Activated CD8-positive, alpha-beta memory T cell treated with anti-CD3 and anti-CD28 coated beads for 48 hours (primary cell): Measurements from ENCODE around the gene ZNF569.
"Not testable (repeated sequence)": the region's sequence is repeated elsewhere in the genome, so short reads cannot be mapped to it uniquely, and the experiment has no call there.

Experiments used
- DNase-seq, 3 experiments: peaks; one replicate each; pipeline ENCODE4 v3.0.0-alpha.2; 2020; ENCODE audit warnings: low read depth in 2 of 3, low spot score in 2 of 3

ZNF569 gene

DNA sequence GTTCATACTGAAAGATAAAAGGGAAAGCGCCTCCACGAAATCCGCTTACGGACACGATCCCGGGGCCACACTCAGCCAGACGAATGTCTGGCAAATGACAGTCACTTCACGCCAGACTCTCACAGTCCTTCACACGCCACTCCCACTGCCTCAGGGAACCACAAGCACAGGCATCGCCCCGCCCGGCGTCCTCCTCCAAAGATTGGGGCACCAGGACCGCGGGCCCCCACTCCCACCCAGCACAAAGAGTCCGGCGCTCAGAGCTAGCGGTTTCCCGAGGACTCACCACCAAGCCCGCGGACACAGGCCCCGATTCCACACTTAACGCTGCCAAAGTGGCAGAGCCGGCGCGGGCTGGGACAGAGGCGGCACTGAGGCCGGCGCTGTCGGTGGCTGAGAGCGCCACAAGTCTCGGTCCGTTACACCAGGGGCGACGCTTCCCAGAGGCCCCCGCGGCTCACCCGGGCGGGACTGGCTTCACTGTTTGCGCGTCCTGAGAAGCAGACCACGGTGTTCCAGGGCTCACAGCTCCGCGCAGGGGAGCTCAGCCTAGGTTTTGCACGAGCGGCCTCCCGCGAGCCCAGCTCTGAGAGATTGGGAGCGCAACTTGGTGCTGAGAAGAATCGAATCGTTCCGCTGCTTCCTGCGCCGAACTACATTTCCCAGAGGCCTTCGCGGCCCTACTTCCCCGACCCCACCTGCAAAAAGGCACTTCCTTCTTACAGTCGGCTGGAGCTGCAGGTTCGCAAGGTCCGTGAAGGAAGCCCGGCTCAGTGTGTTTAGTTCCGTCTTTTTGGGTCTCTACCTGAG is at the start of gene ZNF569:
ZNF569 (minus strand) TSS at position 647 of the 810 bp plus-strand sequence. CDS start 22,523 bp downstream, outside the sequence.
- peak; percentile 60 to 71 (median 61) for DNase-seq

DNA sequence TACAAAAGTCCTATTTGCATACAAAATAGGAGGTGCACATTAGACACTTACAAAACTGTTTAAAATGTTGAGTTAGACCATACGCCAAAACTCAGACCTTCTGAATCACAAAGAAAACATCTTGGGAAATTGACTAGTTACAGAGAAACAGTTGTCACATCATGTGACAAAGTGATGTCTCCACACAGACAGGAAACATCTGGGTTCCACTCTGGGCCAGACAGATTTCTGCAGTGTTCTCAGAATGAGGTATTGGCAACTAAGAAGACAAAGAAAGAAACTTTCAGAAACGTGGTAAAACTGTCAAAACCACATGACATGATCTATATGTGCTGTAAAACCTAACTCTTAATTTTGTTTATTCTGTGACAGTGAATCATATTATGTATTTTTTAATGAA is 46.2 kb upstream of the ZNF569 start:
- DNase-seq: no peak

DNA sequence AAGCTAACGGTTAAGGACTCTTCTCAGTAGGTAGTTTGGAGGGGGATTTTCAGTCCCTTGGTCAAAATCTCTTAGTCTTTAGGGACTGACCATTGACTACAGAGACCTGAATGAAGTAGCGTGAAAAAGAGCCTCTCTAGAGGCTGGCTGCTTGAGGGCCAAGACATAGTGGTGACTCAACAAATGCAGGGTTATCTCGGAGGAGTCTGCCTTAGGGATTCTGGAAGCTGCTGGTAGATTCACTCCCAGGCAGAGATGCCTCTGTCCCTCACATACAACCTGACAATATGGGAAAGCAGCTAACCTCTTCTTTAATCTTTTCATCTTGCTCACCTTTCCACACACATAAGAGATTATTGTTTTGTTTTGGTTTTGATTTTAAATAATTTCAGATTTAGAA is 44.6 kb upstream of the ZNF569 start:
- no peak for DNase-seq

DNA sequence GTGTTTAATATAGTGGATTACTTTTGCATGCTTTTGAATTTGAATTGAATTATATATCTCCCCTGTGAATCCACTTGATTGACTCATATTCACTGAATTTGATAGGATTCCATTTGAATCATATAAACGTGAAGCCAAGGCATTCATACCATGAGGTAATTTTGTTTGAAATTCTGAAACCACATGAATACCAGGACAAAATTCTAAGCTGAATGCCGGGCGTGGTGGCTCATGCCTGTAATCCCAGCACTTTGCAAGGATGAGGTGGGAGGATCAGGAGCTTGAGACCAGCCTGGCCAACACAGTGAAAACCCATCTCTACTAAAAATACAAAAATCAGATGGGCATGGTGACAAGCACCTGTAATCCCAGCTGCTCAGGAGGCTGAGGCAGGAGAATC is 43.9 kb upstream of the ZNF569 start:
- no peak for DNase-seq

DNA sequence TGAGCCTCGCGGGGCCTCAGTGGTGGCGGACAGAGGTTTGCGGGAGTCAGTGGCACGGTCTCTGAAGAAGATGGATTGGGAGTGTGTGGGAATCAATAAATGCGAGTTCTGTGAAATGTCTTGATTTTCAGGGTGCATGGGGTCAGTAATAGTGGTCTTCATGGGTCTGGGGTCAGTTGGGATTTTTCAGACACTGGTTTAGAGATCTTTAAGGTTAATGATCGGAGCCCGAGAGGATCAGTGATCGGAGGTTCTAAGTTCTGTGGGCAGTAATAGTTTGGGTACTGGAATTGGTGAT is 39.9 kb upstream of the ZNF569 start:
- DNase-seq: no peak

DNA sequence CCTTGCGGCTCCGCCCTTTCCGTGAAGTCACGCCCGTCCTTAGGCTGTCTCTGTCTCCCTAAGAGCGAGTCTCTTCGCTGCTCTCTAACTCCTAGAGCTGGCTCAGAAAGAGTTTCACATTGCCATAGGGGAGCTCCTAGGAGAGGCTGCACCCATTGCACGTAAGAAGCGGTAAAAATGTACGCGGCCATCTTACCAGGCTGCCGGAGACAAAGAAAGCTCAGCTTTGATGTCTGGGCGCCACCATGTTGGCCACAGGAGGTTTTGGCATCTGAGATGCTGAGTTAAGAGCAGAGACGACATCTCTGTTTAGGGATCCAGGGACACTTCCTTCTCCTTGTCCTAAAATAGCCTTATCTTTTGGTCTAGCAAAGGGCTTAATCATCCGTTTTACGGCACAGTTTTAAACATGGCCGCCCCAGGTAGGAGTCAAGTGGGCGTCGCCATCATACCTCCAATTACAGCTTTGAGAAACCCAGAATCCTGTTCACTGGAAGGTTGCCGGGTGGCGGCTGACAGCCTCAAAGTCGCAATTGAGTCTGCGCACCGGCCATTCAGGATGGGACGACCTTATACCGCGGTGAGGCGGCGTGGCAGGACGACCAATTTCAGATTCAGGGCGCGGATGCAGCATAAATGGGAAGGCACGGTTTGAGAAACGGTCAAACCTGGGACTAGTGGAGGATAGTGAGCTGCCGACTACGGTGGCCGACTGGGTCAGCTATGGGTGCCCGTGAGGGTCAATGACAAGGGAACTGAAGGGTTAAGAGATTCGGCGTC is 39.3 kb upstream of the ZNF569 start, which contains the start of gene ZNF793:
ZNF793 (plus strand) TSS at position 553 of the 780 bp plus-strand sequence. CDS start 16,501 bp downstream, outside the sequence.
- DNase-seq: peak; percentile 26 to 75 (median 49)

DNA sequence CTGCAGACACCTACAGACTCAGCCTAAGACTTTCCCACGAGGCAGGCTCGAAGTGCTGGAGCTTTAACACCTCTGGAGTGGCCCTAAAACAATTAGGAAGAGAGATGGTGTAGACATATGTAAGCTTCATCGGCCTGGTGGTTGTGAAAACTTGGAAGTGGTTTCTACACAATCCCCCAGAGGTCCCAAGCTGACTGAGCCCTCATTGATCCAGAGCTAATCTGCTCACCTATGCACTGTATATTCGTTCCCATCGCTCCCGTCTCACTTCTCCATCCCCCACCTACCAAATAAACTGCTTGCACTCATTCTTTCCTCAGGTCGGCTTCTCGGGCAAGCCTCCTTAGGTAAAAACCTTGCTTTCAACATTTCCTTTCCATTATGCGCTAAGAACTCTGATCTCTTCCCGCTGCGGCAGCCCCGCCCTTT is 38.7 kb upstream of the ZNF569 start:
- DNase-seq: no peak

DNA sequence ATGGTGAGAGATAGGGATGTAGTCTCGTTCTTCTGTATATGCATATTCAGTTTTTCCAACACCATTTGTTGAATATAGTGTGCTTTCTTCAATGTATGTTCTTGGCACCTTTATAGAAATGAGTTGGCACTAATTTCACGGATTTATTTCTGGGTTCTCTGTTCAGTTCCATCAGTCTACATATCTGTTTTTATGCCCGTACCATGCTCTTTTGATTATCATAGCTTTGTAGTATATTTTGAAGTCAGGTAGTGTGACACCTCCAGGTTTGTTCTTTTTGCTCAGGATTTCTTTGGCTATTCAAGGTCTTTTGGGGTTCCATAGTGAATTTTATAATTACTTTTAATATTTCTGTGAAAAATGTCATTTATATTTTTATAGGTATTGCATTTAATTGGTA is 25.0 kb upstream of the ZNF569 start:
- no peak for DNase-seq

DNA sequence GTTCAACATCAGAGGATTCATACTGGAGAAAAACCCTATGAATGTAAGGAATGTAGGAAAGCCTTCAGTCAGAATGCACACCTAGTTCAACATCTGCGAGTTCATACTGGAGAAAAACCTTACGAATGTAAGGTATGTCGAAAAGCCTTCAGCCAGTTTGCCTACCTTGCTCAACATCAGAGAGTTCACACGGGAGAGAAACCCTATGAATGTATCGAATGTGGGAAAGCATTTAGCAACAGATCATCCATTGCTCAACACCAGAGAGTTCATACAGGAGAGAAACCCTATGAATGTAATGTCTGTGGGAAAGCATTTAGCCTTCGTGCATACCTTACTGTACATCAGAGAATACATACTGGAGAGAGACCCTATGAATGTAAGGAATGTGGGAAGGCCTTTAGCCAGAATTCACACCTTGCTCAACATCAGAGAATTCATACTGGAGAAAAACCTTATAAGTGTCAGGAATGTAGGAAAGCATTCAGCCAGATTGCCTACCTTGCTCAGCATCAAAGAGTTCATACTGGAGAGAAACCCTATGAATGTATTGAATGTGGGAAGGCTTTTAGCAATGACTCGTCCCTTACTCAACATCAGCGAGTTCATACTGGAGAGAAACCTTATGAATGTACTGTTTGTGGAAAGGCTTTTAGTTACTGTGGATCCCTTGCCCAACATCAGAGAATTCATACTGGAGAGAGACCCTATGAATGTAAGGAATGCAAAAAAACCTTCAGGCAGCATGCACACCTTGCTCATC is 17.3 kb upstream of the ZNF569 start:
- DNase-seq: no peak

DNA sequence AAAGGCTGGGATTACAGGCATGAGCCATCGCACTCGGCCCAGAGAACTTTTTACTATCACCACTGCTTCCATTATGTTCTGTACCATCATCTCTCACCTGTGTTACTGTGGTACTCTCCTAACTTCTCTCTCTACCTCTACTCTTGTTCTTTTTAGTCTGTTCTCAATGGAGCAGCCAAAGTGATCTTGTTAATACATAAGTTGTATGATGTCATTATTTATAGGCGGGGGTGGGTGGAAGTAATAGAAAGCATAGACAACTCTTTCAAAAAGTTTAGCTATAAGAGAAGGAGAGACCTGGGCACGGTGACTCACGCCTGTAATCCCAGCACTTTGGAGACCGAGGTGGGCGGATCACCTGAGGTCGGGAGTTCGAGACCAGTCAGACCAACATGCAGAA is 4.9 kb upstream of the ZNF569 start:
- no peak for DNase-seq

DNA sequence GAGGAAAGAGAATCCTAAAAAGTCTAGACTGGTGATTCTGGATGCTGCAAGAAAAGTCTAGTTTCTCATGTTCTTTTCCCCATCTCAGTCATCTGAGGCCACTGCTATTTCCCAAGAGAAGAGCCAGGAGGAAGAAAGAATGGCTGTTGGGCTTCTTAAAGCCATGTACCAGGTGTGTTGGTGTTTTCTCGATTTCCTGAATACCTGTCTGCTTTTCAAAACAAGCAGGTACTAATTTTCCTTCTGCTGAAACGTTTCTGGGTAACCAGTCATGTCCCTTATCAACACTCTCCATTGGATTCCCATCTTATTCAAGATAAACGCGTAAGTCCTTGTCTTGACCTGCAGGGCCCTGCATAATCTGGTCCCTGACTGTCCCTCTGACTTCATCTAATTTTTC is 3.0 kb upstream of the ZNF569 start:
- DNase-seq: no peak

DNA sequence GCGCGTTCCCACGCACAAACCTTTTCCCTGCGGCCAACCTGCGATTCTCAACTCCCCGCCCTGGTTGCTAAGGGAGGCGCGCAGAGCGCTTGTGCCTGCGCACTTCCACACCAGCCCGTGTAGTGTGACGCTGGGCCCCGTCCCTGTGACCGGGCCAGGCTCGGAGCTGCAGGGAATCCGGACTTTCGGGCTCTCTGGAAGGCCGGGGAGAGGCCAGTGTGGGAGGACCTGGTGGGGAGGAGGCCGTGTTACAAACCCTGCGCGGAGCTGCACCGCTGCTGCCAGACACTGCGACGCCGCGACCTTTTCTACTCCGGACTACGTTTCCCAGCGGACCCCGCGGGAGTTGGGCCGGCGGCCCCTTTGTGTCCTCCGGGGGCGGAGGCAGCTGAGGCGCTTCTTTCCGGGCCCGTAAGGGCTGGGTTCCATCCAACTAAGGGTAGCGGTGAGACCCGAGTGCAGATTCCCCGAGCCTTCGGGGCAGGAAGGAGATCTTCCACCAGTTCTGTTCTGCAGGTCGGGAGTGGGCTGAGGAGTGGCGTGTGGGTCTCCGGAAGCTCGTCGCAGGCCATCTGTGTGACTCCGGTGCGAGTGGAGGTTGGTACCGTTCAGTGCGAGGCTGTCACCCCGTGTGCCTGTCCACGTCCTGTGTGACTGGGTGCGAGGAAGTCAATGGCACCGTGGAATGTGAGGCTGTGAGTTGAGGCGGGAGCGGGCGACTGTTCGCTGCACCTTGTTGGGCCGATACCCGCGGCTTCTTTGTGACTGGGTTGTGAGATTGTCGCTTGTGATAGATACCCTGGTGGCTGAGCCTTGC is 1.9 kb upstream of the ZNF569 start, which contains the start of gene ZNF570:
ZNF570 (plus strand) TSS at position 396 of the 817 bp plus-strand sequence. CDS start 999 bp downstream, outside the sequence.
- peak; percentile 65 to 72 (median 66) for DNase-seq

DNA sequence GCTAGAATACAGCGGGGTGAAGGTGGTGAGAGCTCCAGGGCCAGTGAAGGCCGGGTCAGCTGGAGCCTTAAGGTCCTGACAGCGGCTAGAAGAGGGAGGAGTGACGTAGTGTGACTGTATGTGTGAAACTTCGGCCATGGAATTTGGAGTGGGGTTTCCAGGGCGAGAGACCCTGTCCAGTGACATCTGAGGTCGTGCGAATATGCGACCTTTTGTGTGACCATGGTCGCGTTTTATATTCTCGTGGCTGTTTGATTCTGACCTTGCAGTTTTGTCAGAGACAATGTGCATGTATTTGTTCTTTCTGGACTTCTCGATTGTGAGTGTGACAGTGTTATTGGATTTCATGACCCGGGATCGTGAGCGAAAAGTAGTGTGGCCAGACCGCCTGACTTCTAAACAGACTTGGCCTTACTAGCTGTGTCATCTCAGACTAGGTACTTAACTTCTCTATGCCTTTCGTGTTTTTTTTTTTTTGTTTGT is 405 bp upstream of the ZNF569 start:
- DNase-seq: no peak

DNA sequence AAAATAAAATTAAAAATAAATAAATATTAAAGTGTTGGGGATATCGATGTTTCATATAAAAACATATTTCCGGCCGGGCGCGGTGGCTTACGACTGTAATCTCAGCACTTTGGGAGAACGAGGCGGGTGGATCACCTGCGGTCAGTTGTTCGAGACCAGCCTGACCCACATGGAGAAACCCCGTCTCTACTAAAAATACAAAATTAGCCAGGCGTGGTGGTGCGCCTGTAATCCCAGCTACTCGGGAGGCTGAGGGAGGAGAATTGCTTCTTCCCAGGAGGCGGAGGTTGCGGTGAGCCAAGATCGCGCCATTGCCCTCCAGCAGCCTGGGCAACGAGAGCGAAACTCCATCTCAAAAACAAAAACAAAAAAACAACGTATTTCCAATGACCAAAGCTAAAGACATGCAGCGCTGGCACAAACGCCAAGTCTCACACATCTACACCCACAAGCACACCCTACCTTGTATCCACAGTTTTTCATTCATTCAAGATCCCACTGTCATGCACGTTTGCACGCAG is 907 bp downstream of the ZNF569 start:
- no peak for DNase-seq

DNA sequence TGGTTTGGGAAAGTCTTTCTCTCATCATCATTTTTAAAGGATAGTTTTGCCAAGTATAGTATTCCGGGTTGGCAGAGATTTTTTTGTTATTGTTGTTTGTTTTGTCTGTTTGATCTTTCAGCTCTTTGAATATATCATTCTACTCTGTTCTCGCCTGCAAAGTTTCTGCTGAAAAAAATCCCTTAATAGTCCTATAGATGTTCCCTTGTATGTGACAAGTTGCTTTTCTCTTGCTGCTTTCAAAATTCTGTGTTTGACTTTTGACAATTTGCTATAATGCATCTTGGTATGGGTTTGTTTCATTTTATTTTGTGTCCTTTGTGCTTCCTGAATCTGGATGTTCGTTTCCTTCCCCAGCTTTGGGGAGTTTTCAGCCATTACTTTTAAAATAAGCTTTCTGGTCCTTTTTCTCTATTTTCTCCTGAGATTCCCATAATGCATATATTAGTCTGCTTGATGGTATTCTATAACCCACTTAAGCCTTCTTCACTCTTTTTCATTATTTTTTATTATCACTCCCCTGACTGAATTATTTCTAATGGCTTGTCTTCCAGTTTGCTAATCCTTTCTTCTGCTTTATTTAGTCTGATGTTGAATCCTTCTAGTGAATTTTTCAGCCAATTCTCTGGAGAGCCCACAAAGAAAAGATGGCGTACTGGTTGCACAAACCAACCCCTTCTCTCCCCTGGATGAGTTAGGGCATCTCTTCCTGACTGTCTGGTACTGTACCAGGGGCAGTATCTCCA is 14.6 kb downstream of the ZNF569 start:
- no peak for DNase-seq

DNA sequence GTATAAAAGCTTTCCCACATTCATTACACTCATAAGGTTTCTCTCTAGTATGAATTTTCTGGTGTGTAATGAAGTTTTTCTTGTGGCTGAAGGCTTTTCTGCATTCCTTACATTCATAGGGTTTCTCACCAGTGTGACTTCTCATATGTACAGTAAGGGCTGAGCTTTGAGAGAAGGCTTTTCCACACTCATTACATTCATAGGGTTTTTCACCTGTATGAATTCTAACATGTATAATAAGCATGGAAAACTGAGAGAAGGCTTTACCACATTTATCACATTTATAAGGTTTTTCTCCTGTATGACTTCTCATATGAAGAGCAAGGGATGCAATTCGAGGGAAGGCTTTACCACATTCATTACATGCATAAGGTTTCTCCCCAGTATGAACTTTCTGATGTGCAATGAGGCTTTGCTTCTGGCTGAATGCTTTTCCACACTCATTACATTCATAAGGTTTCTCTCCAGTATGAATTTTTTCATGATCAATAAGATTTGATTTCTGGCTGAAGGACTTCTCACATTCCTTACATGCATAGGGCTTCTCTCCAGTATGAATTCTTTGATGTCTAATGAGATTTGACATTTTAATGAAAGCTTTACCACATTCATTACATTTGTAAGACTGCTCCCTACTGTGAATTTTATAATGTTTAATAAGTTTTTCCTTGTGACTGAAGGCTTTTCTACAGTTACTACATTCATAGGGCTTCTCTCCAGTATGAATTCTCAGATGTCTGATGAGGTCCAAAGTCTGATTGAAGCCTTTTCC is 53.7 kb downstream of the ZNF569 start:
- no peak for DNase-seq

DNA sequence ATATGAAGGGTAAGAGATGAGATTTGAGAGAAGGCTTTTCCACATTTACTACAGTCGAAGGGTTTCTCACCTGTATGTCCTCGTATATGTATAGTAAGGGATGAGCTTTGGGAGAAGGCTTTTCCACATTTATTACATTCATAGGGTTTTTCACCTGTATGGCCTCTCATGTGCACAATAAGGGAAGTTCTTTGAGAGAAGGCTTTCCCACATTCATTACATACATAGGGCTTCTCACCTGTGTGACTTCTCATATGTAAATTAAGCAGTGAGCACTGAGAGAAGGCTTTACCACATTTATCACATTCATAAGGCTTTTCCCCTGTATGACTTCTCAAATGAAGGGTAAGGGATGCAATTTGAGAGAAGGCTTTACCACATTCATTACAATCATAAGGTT is 54.5 kb downstream of the ZNF569 start:
- DNase-seq: no peak

DNA sequence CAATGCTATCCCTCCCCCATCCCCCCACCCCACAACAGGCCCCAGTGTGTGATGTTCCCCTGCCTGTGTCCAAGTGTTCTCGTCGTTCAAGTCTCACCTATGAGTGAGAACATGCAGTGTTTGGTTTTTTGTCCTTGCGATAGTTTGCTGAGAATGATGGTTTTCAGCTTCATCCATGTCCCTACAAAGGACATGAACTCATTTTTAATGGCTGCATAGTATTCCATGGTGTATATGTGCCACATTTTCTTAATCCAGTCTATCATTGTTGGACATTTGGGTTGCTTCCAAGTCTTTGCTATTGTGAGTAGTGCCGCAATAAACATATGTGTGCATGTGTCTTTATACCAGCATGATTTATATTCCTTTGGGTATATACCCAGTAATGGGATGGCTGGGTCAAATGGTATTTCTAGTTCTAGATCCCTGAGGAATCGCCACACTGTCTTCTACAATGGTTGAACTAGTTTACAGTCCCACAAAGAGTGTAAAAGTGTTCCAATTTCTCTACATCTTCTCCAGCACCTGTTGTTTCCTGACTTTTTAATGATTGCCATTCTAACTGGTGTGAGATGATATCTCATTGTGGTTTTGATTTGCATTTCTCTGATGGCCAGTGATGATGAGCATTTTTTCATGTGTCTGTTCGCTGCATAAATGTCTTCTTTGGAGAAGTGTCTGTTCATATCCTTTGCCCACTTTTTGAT is 61.0 kb downstream of the ZNF569 start:
- not testable (repeated sequence) for DNase-seq
